HG03039 (cell line): ENCODE results near the gene DLG5.

Source experiments
- ATAC-seq: cut with Tn5 transposase; IDR thresholded peaks from one replicate; pipeline ENCODE4 v1.9.1; 2021; ENCODE audit warnings: mild to moderate bottlenecking, moderate library complexity; ENCODE audit not compliant: unreplicated experiment

Gene DLG5

GRCh38 chr10:77944519-77944918 lies 18.0 kb upstream of the DLG5 start:
- no peak for ATAC-seq

GRCh38 chr10:77943121-77943901 lies 16.8 kb upstream of the DLG5 start:
- no peak for ATAC-seq

GRCh38 chr10:77941790-77942189 lies 15.2 kb upstream of the DLG5 start:
- ATAC-seq = no peak

GRCh38 chr10:77940627-77941026 lies 14.1 kb upstream of the DLG5 start:
- ATAC-seq = no peak

GRCh38 chr10:77940225-77940624 lies 13.7 kb upstream of the DLG5 start:
- no peak for ATAC-seq

GRCh38 chr10:77939561-77940001 lies 13.0 kb upstream of the DLG5 start:
- ATAC-seq = no peak

- ATAC-seq = no peak
These were observed 10.4 kb upstream of the DLG5 start for GRCh38 chr10:77936697-77937567.

- ATAC-seq = no peak
These were observed 5.6 kb upstream of the DLG5 start for GRCh38 chr10:77932016-77932715.

GRCh38 chr10:77927402-77928246 lies 1.1 kb upstream of the DLG5 start:
- ATAC-seq = no peak

- ATAC-seq = peak; percentile 55
These were observed 575 bp downstream of the DLG5 start for GRCh38 chr10:77925795-77926565.

- no peak for ATAC-seq
These were observed 1.2 kb downstream of the DLG5 start for GRCh38 chr10:77925410-77925794.

- ATAC-seq = no peak
These were observed 3.9 kb downstream of the DLG5 start for GRCh38 chr10:77922566-77923179.

- no peak for ATAC-seq
These were observed 4.5 kb downstream of the DLG5 start for GRCh38 chr10:77922055-77922454.

GRCh38 chr10:77921395-77921794 lies 5.2 kb downstream of the DLG5 start:
- ATAC-seq = no peak

- no peak for ATAC-seq
These were observed 6.1 kb downstream of the DLG5 start for GRCh38 chr10:77920495-77920894.

- no peak for ATAC-seq
These were observed 6.8 kb downstream of the DLG5 start for GRCh38 chr10:77919713-77920108.

GRCh38 chr10:77915319-77916105 lies 11.0 kb downstream of the DLG5 start:
- ATAC-seq = no peak

GRCh38 chr10:77913090-77913489 lies 13.5 kb downstream of the DLG5 start:
- no peak for ATAC-seq

GRCh38 chr10:77912576-77912975 lies 14.0 kb downstream of the DLG5 start:
- ATAC-seq = no peak
